NT2/D1 (cell line): ENCODE data around the gene CDK5.
"Not testable (repeated sequence)": the region's sequence is repeated elsewhere in the genome, so short reads cannot be mapped to it uniquely, and the experiment has no call there.

Experiments
- DNase-seq: peaks from one replicate; pipeline ENCODE4 v3.0.0-alpha.2; 2011; ENCODE audit warnings: low read depth, low spot score
- H3K27me3 ChIP-seq: 2 replicates; pipeline ENCODE4 v1.6.0; 2011; ENCODE audit warnings: mild to moderate bottlenecking; ENCODE audit not compliant: insufficient read length, insufficient read depth
- H3K36me3 ChIP-seq: 2 replicates; pipeline ENCODE4 v1.6.1; 2011; ENCODE audit warnings: mild to moderate bottlenecking, low read length, mixed read lengths; ENCODE audit not compliant: insufficient read depth, insufficient read length
- H3K4me1 ChIP-seq: 2 replicates; pipeline ENCODE4 v1.5.1; 2011; ENCODE audit not compliant: insufficient read depth, insufficient read length
- H3K4me3 ChIP-seq: 2 replicates; pipeline ENCODE4 v1.5.1; 2011; ENCODE audit warnings: low read depth; ENCODE audit not compliant: insufficient read length
- H3K9ac ChIP-seq: 2 replicates; pipeline ENCODE4 v1.6.0; 2011; ENCODE audit warnings: low read depth; ENCODE audit not compliant: insufficient read length
- H3K9me3 ChIP-seq: 2 replicates; pipeline ENCODE4 v1.5.1; 2011; ENCODE audit warnings: mild to moderate bottlenecking, low read length; ENCODE audit not compliant: insufficient read depth
- SUZ12 ChIP-seq: IDR thresholded peaks from 2 replicates; pipeline ENCODE4 v1.6.1; 2011; ENCODE audit not compliant: insufficient read length, insufficient read depth; ENCODE audit errors: extremely low read depth
- YY1 ChIP-seq: IDR thresholded peaks from 2 replicates; pipeline ENCODE4 v1.6.1; 2011; ENCODE audit not compliant: insufficient read length, insufficient read depth
- ZNF274 ChIP-seq: IDR thresholded peaks from 2 replicates; pipeline ENCODE4 v1.6.1; 2011; ENCODE audit warnings: mild to moderate bottlenecking, low read depth, low read length

The CDK5 gene

DNA sequence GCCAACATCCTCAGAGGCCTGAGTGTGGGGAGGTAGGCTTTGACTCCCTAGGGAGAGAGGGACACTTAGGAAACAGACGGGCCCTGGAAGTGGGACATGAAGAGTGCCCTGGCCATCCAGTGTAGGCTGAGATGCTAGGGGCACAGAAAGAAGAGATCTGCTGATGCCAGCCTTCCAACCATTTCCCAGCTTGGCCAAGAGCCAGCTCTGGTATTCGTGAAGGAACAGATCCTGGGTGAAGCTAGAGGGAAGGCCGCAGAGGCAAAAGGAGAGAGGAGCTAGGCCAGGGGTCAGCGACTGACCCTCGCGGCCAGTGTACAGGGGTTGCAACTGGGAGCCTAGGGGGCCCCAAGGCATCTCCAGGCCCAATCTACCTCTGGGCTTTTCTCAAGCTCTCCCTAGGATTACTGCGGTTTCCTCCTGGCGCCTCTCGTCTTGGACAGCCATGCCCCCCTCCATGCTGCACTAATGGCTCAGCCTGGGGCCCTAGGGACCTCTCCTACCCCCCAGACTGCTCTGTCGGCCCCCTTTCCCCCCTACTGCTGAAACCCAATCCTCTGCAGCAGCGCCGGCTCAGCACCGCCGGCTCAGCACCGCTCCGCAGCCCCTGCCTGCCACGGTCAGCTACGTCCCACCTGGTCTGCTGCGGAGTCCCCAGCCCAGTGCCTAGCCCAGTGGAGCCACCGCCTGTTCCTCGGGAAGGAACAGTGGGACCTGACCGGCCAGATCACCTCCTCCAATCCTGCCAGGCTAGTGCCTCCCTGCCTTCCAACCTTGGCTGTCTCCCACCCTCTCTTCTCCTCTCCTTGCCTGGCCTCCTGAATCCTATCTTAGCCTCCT lies 9.5 kb downstream of the CDK5 start, which contains the start of gene ASIC3:
Gene ASIC3 (plus strand): TSS at position 556 of the 840 bp plus-strand sequence. CDS start 355 bp downstream, outside the sequence.
- Histone ChIP-seq H3K4me3 (no peak within 1 kb of the TSS), H3K9ac (no peak within 1 kb of the TSS), H3K9me3 (no peaks in the 10 kb centered on the region), H3K4me1 (peaks cover 3% of the 10 kb centered on the region), H3K36me3 (peaks cover 24% of the 10 kb centered on the region), H3K27me3 (peaks cover 26% of the 10 kb centered on the region)
- TF ChIP-seq YY1 (no peak), ZNF274 (no peak), SUZ12 (no peak)
- no peak for DNase-seq

DNA sequence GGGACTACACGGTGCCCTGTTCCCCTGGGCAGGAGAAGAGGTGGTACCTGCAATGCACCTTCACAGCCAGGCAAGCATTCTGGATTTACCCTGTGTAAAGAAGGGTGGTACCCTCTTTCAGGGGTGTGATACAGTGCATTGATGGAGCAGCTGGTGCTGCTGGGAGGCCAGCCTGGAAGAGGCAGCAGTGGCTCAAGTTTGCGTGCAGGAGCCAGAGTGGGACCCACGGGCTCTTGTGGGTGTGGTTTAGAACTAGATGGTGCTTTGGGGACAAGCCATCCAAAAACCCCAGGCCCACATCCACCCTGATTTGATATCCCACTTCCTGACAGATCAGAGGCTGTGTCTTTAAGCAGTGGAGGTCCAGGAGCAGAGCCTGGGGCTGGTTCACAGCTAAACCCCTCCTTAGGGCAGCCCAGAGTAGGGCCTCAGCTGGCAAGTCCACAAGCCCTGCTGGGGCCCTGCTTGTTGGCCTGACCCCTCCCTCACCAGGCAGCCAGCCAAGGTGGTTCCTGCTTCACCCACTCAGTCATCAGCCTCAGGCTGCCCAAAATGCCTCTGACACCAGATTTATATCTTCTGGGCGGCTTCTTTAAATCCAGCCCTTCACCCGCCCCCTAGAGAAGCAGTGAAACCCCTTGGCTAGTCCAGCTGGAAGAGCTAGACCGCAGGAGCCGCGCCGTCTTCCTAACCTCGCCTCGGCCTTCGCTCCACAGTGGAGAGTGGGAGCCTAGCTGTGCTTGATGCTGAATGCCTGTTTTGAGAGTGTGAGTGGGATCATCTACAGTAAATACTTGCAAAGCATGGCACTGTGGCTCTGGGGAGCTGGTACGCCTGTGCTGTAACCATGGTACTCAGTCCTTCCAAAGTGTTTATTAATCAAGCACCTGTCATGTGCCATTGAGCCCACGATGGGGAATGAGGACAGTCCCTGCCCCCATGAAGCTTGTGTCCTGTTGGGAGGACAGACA lies 10.8 kb downstream of the CDK5 start:
- TF ChIP-seq YY1 (no peak), SUZ12 (no peak), ZNF274 (no peak)

GRCh38 chr7:151045967-151046366 lies 11.7 kb downstream of the CDK5 start:
- no peak for DNase-seq
- no peak overlapping the region for H3K9ac ChIP-seq

More for the DNA sequence above, 10.8 kb downstream of the CDK5 start:
- H3K4me3 ChIP-seq: no peak overlapping the region
- no peak for DNase-seq
- H3K36me3 ChIP-seq: peaks cover 35% of the 10 kb centered on the region
- H3K9me3 ChIP-seq: no peaks in the 10 kb centered on the region
- peaks cover 20% of the 10 kb centered on the region for H3K27me3 ChIP-seq
- H3K9ac ChIP-seq: no peak overlapping the region
- peaks cover 3% of the 10 kb centered on the region for H3K4me1 ChIP-seq

GRCh38 chr7:151045262-151045661 lies 12.4 kb downstream of the CDK5 start:
- Histone ChIP-seq H3K4me1 (peaks cover under 1% of the 10 kb centered on the region), H3K9ac (no peak overlapping the region), H3K36me3 (peaks cover 43% of the 10 kb centered on the region), H3K9me3 (no peaks in the 10 kb centered on the region), H3K4me3 (no peak overlapping the region), H3K27me3 (peaks cover 9% of the 10 kb centered on the region)
- TF ChIP-seq YY1: no peak
- TF ChIP-seq ZNF274: no peak
- no peak for TF ChIP-seq SUZ12
- DNase-seq: no peak

More at GRCh38 chr7:151045967-151046366, 11.7 kb downstream of the CDK5 start:
- Histone ChIP-seq H3K36me3 (peaks cover 43% of the 10 kb centered on the region), H3K4me3 (no peak overlapping the region), H3K27me3 (peaks cover 16% of the 10 kb centered on the region), H3K4me1 (peaks cover 3% of the 10 kb centered on the region), H3K9me3 (no peaks in the 10 kb centered on the region)
- TF ChIP-seq ZNF274 (no peak), YY1 (no peak), SUZ12 (no peak)

DNA sequence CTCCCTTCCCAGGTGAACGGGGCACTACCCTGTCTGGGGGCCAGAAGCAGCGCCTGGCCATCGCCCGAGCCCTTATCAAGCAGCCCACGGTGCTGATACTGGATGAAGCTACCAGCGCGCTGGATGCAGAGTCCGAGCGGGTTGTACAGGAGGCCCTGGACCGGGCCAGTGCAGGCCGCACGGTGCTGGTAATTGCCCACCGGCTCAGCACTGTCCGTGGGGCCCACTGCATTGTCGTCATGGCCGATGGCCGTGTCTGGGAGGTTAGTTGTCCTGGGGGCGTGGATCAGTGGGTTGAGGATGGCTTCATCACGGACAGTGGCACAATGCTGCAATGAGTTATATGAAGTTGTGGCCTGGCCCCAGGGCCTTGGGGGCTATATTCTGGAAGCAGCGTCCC lies 13.7 kb downstream of the CDK5 start:
- Histone ChIP-seq H3K9ac (no peak overlapping the region), H3K9me3 (no peaks in the 10 kb centered on the region), H3K36me3 (peaks cover 43% of the 10 kb centered on the region), H3K4me3 (no peak overlapping the region), H3K27me3 (no peaks in the 10 kb centered on the region), H3K4me1 (peaks cover 5% of the 10 kb centered on the region)
- TF ChIP-seq ZNF274: no peak
- TF ChIP-seq YY1: no peak
- no peak for TF ChIP-seq SUZ12
- DNase-seq: no peak

DNA sequence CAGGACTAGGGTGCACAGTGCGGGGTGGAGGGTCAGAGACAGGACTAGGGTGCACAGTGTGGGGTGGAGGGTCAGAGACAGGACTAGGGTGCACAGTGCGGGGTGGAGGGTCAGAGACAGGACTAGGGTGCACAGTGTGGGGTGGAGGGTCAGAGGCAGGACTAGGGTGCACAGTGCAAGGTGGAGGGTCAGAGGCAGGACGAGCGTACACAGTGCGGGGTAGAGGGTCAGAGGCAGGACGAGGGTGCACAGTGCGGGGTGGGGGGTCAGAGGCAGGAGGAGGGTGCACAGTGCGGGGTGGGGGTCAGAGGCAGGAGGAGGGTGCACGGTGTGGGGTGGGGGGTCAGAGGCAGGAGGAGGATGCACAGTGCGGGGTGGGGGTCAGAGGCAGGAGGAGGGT lies 14.2 kb downstream of the CDK5 start:
- H3K27me3 ChIP-seq, DNase-seq, H3K4me1 ChIP-seq, H3K9ac ChIP-seq, H3K9me3 ChIP-seq, H3K4me3 ChIP-seq: not testable (repeated sequence)
- H3K36me3 ChIP-seq: peaks cover 43% of the 10 kb centered on the region

- peaks cover 11% of the 10 kb centered on the region for H3K4me1 ChIP-seq
- DNase-seq: no peak
- no peak for TF ChIP-seq YY1
- no peak for TF ChIP-seq ZNF274
- TF ChIP-seq SUZ12: no peak
- H3K9ac ChIP-seq: no peak overlapping the region
- H3K4me3 ChIP-seq: no peak overlapping the region
- H3K27me3 ChIP-seq: no peaks in the 10 kb centered on the region
- H3K9me3 ChIP-seq: no peaks in the 10 kb centered on the region
- peaks cover 47% of the 10 kb centered on the region for H3K36me3 ChIP-seq
Observed at GRCh38 chr7:151040616-151041375, 16.9 kb downstream of the CDK5 start.
